PC-3 (cell line): ENCODE measurements around the gene C12orf75. TPM values are rescaled to one million over a fixed set of nuclear protein-coding genes. Genes with fewer than 3 reads are reported as not detected.

Source experiments
- ATAC-seq: fragments of 200-7000 bp; cut with Tn5 transposase; 2 replicates; pipeline ENCODE4 v1.9.1; 2020; ENCODE audit warnings: mild to moderate bottlenecking, moderate library complexity
- BruUV-seq: library from RNA; stranded (reverse); fragments of 400-500 nt; replicated peaks from 2 replicates; lab custom pipeline; 2021; lab: Mats Ljungman, UMichigan
- CTCF ChIA-PET: fragments of 300-600 bp; sonication (Branson Sonifier 250); formaldehyde crosslinking; loops from one replicate; lab custom pipeline; 2022; ENCODE audit warnings: antibody characterized with exemption; lab: Charles Lee
- POLR2A ChIA-PET: fragments of 300-600 bp; sonication (Branson Sonifier 250); formaldehyde crosslinking; loops from one replicate; lab custom pipeline; 2022; ENCODE audit warnings: antibody characterized with exemption; ENCODE audit not compliant: unreplicated experiment; lab: Charles Lee
- DNase-seq: peaks from one replicate; pipeline ENCODE4 v3.0.0-alpha.2; 2015
- H2AFZ ChIP-seq: fragments of 300-600 bp; sonication (generic); 2 replicates; pipeline ENCODE4 v1.6.0; 2016; ENCODE audit warnings: antibody characterized with exemption, low read length
- H3F3A ChIP-seq: fragments of 300-600 bp; sonication (generic); one replicate; pipeline ENCODE4 v1.6.0; 2017; ENCODE audit warnings: antibody characterized with exemption, low read length, control low read depth, mild to moderate bottlenecking; ENCODE audit not compliant: unreplicated experiment
- H3K27ac ChIP-seq: fragments of 300-600 bp; sonication (generic); 2 replicates; pipeline ENCODE4 v1.5.1; 2016; ENCODE audit warnings: mild to moderate bottlenecking, low read length
- H3K27me3 ChIP-seq: fragments of 300-600 bp; sonication (generic); 2 replicates; pipeline ENCODE4 v1.6.1; 2016; ENCODE audit warnings: low read length, mixed read lengths
- H3K36me3 ChIP-seq: fragments of 300-600 bp; sonication (generic); 2 replicates; pipeline ENCODE4 v1.6.1; 2016; ENCODE audit warnings: low read depth, mixed run types, low read length, mixed read lengths
- H3K4me1 ChIP-seq: fragments of 300-600 bp; sonication (generic); 2 replicates; pipeline ENCODE4 v1.5.1; 2016; ENCODE audit warnings: low read length; ENCODE audit not compliant: insufficient read depth
- H3K4me2 ChIP-seq: fragments of 300-600 bp; sonication (generic); 2 replicates; pipeline ENCODE4 v1.6.0; 2016; ENCODE audit warnings: low read length
- H3K4me3 ChIP-seq: fragments of 300-600 bp; sonication (generic); 2 replicates; pipeline ENCODE4 v1.5.1; 2016; ENCODE audit warnings: mild to moderate bottlenecking, low read length, mixed read lengths
- H3K79me2 ChIP-seq: fragments of 300-600 bp; sonication (generic); 2 replicates; pipeline ENCODE4 v1.6.1; 2017; ENCODE audit warnings: low read length, mixed read lengths
- H3K9ac ChIP-seq: fragments of 300-600 bp; sonication (generic); 2 replicates; pipeline ENCODE4 v1.6.0; 2016; ENCODE audit warnings: mild to moderate bottlenecking, low read length
- H3K9me2 ChIP-seq: fragments of 300-600 bp; sonication (generic); replicated peaks from 2 replicates; pipeline ENCODE4 v1.6.1; 2016; ENCODE audit warnings: mixed run types, low read length, mixed read lengths
- H3K9me3 ChIP-seq: fragments of 300-600 bp; sonication (generic); 2 replicates; pipeline ENCODE4 v1.6.1; 2016; ENCODE audit warnings: low read length, mixed read lengths
- H4K20me1 ChIP-seq: fragments of 300-600 bp; sonication (generic); 2 replicates; pipeline ENCODE4 v1.6.1; 2016; ENCODE audit warnings: low read length, mixed read lengths
- CTCF ChIP-seq: fragments of 300-600 bp; sonication (generic); conservative IDR thresholded peaks from 2 replicates; pipeline ENCODE4 v1.5.1; 2017; ENCODE audit warnings: antibody characterized with exemption, low read depth, mild to moderate bottlenecking, low read length
- EZH2 ChIP-seq: fragments of 300-600 bp; sonication (generic); IDR thresholded peaks from one replicate; pipeline ENCODE4 v1.6.1; 2017; ENCODE audit warnings: antibody characterized with exemption, mild to moderate bottlenecking, low read length; ENCODE audit not compliant: unreplicated experiment
- EZH2phosphoT487 ChIP-seq: fragments of 300-600 bp; sonication (generic); IDR thresholded peaks from 2 replicates; pipeline ENCODE4 v1.6.1; 2018; ENCODE audit warnings: mild to moderate bottlenecking, antibody characterized with exemption, low read length, borderline replicate concordance
- intact Hi-C: fragments of 100-400 bp; cut with micrococcal nuclease; formaldehyde crosslinking; loops from 2 replicates; pipeline ENCODE4 v1.9.0; 2023
- total RNA-seq: library from RNA; depleted of rRNA; stranded (reverse); fragments of >200 nt; gene quantifications from 2 replicates; pipeline ENCODE4 v1.2.3, GENCODE V29; 2014

Gene C12orf75
- total RNA-seq, 1 experiment from 2014 or later: 144 TPM

GRCh38 chr12:105357162-105357691 lies 26.7 kb downstream of the C12orf75 start:
- no peaks in the 10 kb centered on the region for H3K9me2 ChIP-seq
- DNase-seq (peak; percentile 42), ATAC-seq (peak; percentile 16; the same call in 1 of the 2 replicates)
- peaks cover 6% of the 10 kb centered on the region; the same call in 1 of the 2 replicates for H3K36me3 ChIP-seq
- intact Hi-C loops: no loop called here
- no peak overlapping the region for H3K27ac ChIP-seq
- peaks cover 28% of the 10 kb centered on the region for H3K4me1 ChIP-seq
- H3K9me3 ChIP-seq: no peaks in the 10 kb centered on the region
- no peak for TF ChIP-seq EZH2
- no peak for TF ChIP-seq EZH2phosphoT487
- no peak for TF ChIP-seq CTCF
- ChIA-PET POLR2A (no interaction called here), CTCF (interaction anchor here (0.5 kb wide), 1 partner anchor 27 kb away, joined by 6 read pairs; the partner anchor contains the start of gene C12orf75)
- no peaks in the 10 kb centered on the region for H4K20me1 ChIP-seq
- no peak overlapping the region for H3K4me3 ChIP-seq
- H2AFZ ChIP-seq: no peak overlapping the region
- H3K79me2 ChIP-seq: peaks cover 27% of the 10 kb centered on the region
- H3K9ac ChIP-seq: no peak overlapping the region
- peaks cover 5% of the 10 kb centered on the region for H3F3A ChIP-seq
- BruUV-seq: no TSS peak
- H3K4me2 ChIP-seq: no peak overlapping the region
- no peaks in the 10 kb centered on the region for H3K27me3 ChIP-seq

- H3K36me3 ChIP-seq: peaks cover 6% of the 10 kb centered on the region; the same call in 1 of the 2 replicates
- H2AFZ ChIP-seq: no peak overlapping the region
- no peak overlapping the region for H3K4me3 ChIP-seq
- H3F3A ChIP-seq: no peaks in the 10 kb centered on the region
- H3K4me1 ChIP-seq: peaks cover 14% of the 10 kb centered on the region
- H3K27ac ChIP-seq: no peak overlapping the region
- ChIA-PET CTCF (no interaction called here), POLR2A (no interaction called here)
- no peaks in the 10 kb centered on the region for H3K9me3 ChIP-seq
- TF ChIP-seq EZH2phosphoT487: no peak
- no peak for TF ChIP-seq EZH2
- TF ChIP-seq CTCF: no peak
- no peaks in the 10 kb centered on the region for H3K27me3 ChIP-seq
- intact Hi-C loops: no loop called here
- no TSS peak for BruUV-seq
- peaks cover 19% of the 10 kb centered on the region; the same call in 1 of the 2 replicates for H3K79me2 ChIP-seq
- H3K9ac ChIP-seq: no peak overlapping the region
- H3K9me2 ChIP-seq: no peaks in the 10 kb centered on the region
- ATAC-seq (no peak), DNase-seq (no peak)
- no peaks in the 10 kb centered on the region for H4K20me1 ChIP-seq
- no peak overlapping the region for H3K4me2 ChIP-seq
These were observed 28.3 kb downstream of the C12orf75 start for GRCh38 chr12:105358789-105359188.

GRCh38 chr12:105359856-105360255 lies 29.4 kb downstream of the C12orf75 start:
- no peaks in the 10 kb centered on the region for H3K9me2 ChIP-seq
- H3K9ac ChIP-seq: no peak overlapping the region
- CTCF ChIA-PET: no interaction called here
- H3K4me3 ChIP-seq: no peak overlapping the region
- H3K4me1 ChIP-seq: peaks cover 14% of the 10 kb centered on the region
- ATAC-seq (no peak), DNase-seq (no peak)
- H3K9me3 ChIP-seq: no peaks in the 10 kb centered on the region
- TF ChIP-seq CTCF (no peak), EZH2 (no peak), EZH2phosphoT487 (no peak)
- peaks cover 10% of the 10 kb centered on the region; the same call in 1 of the 2 replicates for H3K79me2 ChIP-seq
- intact Hi-C loops: no loop called here
- no TSS peak for BruUV-seq
- H4K20me1 ChIP-seq: no peaks in the 10 kb centered on the region
- H2AFZ ChIP-seq: no peak overlapping the region
- no peak overlapping the region for H3K4me2 ChIP-seq
- H3F3A ChIP-seq: no peaks in the 10 kb centered on the region
- POLR2A ChIA-PET: no interaction called here
- H3K27ac ChIP-seq: no peak overlapping the region
- no peaks in the 10 kb centered on the region for H3K27me3 ChIP-seq
- H3K36me3 ChIP-seq: peaks cover 6% of the 10 kb centered on the region; the same call in 1 of the 2 replicates
